SH-SY5Y (cell line): ENCODE results near the gene SLC25A1.

Source experiments
- GATA2 ChIP-seq: IDR thresholded peaks from 2 replicates; pipeline ENCODE4 v1.6.1; 2011; ENCODE audit warnings: mild to moderate bottlenecking, low read depth, low read length
- GATA3 ChIP-seq: IDR thresholded peaks from 2 replicates; pipeline ENCODE4 v1.6.1; 2011; ENCODE audit warnings: low read depth, mild to moderate bottlenecking, low read length, moderate library complexity

DNA sequence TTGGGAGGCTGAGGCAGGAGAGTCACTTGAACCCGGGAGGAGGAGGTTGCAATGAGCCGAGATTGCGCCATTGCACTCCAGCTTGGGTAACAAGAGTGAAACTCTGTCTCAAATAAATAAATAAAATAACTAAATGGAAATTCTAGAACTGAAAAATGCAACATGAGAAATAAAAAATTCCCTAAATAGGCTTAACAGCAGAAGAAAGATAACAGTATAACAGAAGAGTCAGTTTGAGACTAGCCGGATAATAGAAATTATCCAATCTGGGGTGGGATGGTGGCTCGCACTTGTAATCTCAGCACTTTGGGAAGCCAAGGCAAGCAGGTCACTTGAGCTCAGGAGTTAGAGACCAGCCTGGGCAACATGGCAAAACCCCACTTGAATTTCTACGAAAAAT is 14.1 kb downstream of the SLC25A1 start:
- no peak for TF ChIP-seq GATA3
- TF ChIP-seq GATA2, result no peak
